GM12873 (cell line): ENCODE measurements around the gene AUNIP.

ENCODE experiments used
- CTCF ChIP-seq: IDR thresholded peaks from 2 replicates; pipeline ENCODE4 v1.5.1; 2012; ENCODE audit warnings: low read depth, mild to moderate bottlenecking, moderate library complexity, low read length, control low read depth; ENCODE audit not compliant: insufficient read depth; ENCODE audit errors: missing control alignments

AUNIP gene

GRCh38 chr1:25871704-25872494 lies 12.6 kb upstream of the AUNIP start:
- no peak for TF ChIP-seq CTCF

GRCh38 chr1:25871086-25871703 lies 11.9 kb upstream of the AUNIP start:
- TF ChIP-seq CTCF: no peak

GRCh38 chr1:25870614-25871013 lies 11.4 kb upstream of the AUNIP start:
- no peak for TF ChIP-seq CTCF

GRCh38 chr1:25869909-25870606 lies 10.8 kb upstream of the AUNIP start:
- TF ChIP-seq CTCF: no peak

GRCh38 chr1:25867210-25867991 lies 8.1 kb upstream of the AUNIP start:
- TF ChIP-seq CTCF: no peak

- TF ChIP-seq CTCF: no peak
Measured at GRCh38 chr1:25866288-25866687, 7.0 kb upstream of the AUNIP start.
